Esophagus muscularis mucosa (tissue), 4 donors: Measurements from ENCODE around the gene NTN5. TPM values are rescaled to one million over a fixed set of nuclear protein-coding genes. Genes with fewer than 3 reads are reported as not detected.

Source experiments
- DNase-seq: peaks from one replicate; pipeline ENCODE4 v3.0.0-alpha.2; 2017; ENCODE audit errors: extremely low spot score
- H3K27ac ChIP-seq, 4 donors: fragments of 200-600 bp; sonication (generic); replicated peaks in 1 of 4; 1 replicate in 3 of 4; 2 replicates in 1 of 4; pipeline ENCODE4 v1.5.1; 2016 to 2019; ENCODE audit warnings: mild to moderate bottlenecking in 1 of 4
- H3K27me3 ChIP-seq, 4 donors: fragments of 200-600 bp; sonication (generic); one replicate each; pipeline versions ENCODE4 v1.5.1 to v1.6.0; 2016 to 2019
- H3K36me3 ChIP-seq, 4 donors: fragments of 200-600 bp; sonication (generic); one replicate each; pipeline ENCODE4 v1.5.1; 2016 to 2019
- H3K4me1 ChIP-seq, 4 donors: fragments of 200-600 bp; sonication (generic); one replicate each; pipeline ENCODE4 v1.5.1; 2016 to 2019
- H3K4me3 ChIP-seq, 4 donors: fragments of 200-600 bp; sonication (generic); 1 replicate in 2 of 4; 2 replicates in 2 of 4; pipeline ENCODE4 v1.5.1; 2016 to 2019; ENCODE audit warnings: mild to moderate bottlenecking in 4 of 4, moderate library complexity in 1 of 4
- H3K9me3 ChIP-seq, 4 donors: fragments of 200-600 bp; sonication (generic); 1 replicate in 3 of 4; 2 replicates in 1 of 4; pipeline ENCODE4 v1.5.1; 2016 to 2019
- EP300 ChIP-seq: sonication (generic); formaldehyde crosslinking; IDR thresholded peaks from one replicate; pipeline ENCODE4 v1.6.1; 2017; ENCODE audit warnings: antibody characterized with exemption
- POLR2A ChIP-seq: fragments of 450-650 bp; IDR thresholded peaks from one replicate; pipeline ENCODE4 v1.6.1; 2017; ENCODE audit warnings: antibody characterized with exemption, moderate library complexity, mild to moderate bottlenecking, low read depth
- POLR2AphosphoS5 ChIP-seq, 2 donors: sonication (generic); formaldehyde crosslinking; IDR thresholded peaks; one replicate each; pipeline ENCODE4 v1.6.1; 2017; ENCODE audit warnings: antibody characterized with exemption in 2 of 2
- WGBS: methylation state at CpG from one replicate; pipeline ENCODE4 v1.1.5; 2018; 5-methylcytosine and 5-hydroxymethylcytosine counted together
- intact Hi-C: fragments of 100-400 bp; cut with DNase I; formaldehyde crosslinking; loops from one replicate; pipeline ENCODE4 v1.15.1; 2023
- total RNA-seq, 4 donors: library from RNA; depleted of rRNA; stranded (reverse); fragments of >200 nt; gene quantifications; one replicate each; pipeline versions ENCODE4 v1.1.0 to v1.2.1, GENCODE V29; 2016
- TF ChIP-seq, protein P1 (sequence below), 3 experiments: fragments of 200-600 bp in 2 of 3; fragments of 450-650 bp in 1 of 3; sonication (generic) in 2 of 3; IDR thresholded peaks; one replicate each; pipeline ENCODE4 v1.5.1; 2017 to 2019; ENCODE audit warnings: antibody characterized with exemption in 3 of 3, mild to moderate bottlenecking in 2 of 3, moderate library complexity in 1 of 3

The NTN5 gene
- total RNA-seq, 4 donors from 2014 or later = under 0.01 to 0.34 (median 0.17) TPM; not detected in 1

DNA sequence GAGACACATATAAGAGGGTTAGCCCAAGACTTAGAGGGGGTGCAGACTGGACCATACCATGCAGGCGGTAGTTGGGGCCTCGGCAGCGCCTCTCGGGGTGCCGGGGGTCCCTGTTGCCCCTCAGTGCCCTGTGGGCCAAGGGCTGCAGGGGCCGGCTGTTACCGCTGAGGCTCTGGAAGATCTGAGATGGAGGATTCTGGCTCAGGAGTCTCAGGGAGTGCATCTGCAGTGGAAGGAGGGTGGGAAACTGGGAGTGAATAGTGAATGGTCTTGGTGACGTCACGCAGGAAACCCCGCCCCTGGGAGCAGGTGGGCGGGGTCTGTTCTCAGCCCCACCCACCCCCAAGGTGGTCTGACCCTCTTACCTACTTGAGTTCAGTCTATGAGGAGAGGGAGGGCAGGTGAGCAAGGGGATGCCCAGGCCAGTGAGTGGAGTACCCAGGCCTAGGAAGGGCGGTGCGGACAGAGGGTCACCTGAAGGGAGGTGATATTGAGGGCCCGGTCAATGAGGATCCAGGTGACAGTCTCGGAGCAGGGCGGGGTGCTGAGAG, 33.9 kb downstream of the NTN5 start:
- intact Hi-C loops = no loop called here
- no peaks in the 10 kb centered on the region for H3K9me3 ChIP-seq
- TF ChIP-seq, protein P1, sequence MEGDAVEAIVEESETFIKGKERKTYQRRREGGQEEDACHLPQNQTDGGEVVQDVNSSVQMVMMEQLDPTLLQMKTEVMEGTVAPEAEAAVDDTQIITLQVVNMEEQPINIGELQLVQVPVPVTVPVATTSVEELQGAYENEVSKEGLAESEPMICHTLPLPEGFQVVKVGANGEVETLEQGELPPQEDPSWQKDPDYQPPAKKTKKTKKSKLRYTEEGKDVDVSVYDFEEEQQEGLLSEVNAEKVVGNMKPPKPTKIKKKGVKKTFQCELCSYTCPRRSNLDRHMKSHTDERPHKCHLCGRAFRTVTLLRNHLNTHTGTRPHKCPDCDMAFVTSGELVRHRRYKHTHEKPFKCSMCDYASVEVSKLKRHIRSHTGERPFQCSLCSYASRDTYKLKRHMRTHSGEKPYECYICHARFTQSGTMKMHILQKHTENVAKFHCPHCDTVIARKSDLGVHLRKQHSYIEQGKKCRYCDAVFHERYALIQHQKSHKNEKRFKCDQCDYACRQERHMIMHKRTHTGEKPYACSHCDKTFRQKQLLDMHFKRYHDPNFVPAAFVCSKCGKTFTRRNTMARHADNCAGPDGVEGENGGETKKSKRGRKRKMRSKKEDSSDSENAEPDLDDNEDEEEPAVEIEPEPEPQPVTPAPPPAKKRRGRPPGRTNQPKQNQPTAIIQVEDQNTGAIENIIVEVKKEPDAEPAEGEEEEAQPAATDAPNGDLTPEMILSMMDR (IDR thresholded peaks at IDR 0.05) = no peak
- TF ChIP-seq EP300 (no peak), POLR2AphosphoS5 (IDR thresholded peaks at IDR 0.05) (no peak), POLR2A (no peak)
- no peak for DNase-seq
- peak overlapping the region; percentile 95 to 100 (median 96) for H3K27ac ChIP-seq
- H3K4me1 ChIP-seq = peaks cover 31 to 54% (median 43%) of the 10 kb centered on the region in 4 donors
- no peaks in the 10 kb centered on the region for H3K36me3 ChIP-seq
- H3K4me3 ChIP-seq = peak overlapping the region; percentile 63 to 81 (median 78)
- 71% methylated on average over 16 of the region's 16 CpGs for WGBS
- no peaks in the 10 kb centered on the region for H3K27me3 ChIP-seq

- H3K36me3 ChIP-seq = no peaks in the 10 kb centered on the region
- TF ChIP-seq POLR2A (peak; percentile 7), EP300 (peak; percentile 1), POLR2AphosphoS5 (IDR thresholded peaks at IDR 0.05) (peak; percentile 44 to 76)
- TF ChIP-seq, protein P1 (IDR thresholded peaks at IDR 0.05) = no peak
- H3K4me3 ChIP-seq = peak overlapping the region; percentile 63 to 81 (median 78)
- intact Hi-C loops = no loop called here
- WGBS = 8% methylated on average over 29 of the region's 29 CpGs
- H3K27me3 ChIP-seq = no peaks in the 10 kb centered on the region
- peaks cover 38 to 61% (median 51%) of the 10 kb centered on the region in 4 donors for H3K4me1 ChIP-seq
- DNase-seq = peak; percentile 98
- no peaks in the 10 kb centered on the region for H3K9me3 ChIP-seq
- H3K27ac ChIP-seq = peak overlapping the region; percentile 95 to 100 (median 96)
Observed at GRCh38 chr19:48637948-48638830, 34.6 kb downstream of the NTN5 start.

- Histone ChIP-seq H3K27ac (peak overlapping the region; percentile 95 to 100 (median 96)), H3K9me3 (no peaks in the 10 kb centered on the region), H3K36me3 (peaks cover 0 to 5% (median 0%) of the 10 kb centered on the region in 4 donors), H3K27me3 (no peaks in the 10 kb centered on the region), H3K4me3 (peak overlapping the region; percentile 63 to 81 (median 78)), H3K4me1 (peaks cover 45 to 68% (median 57%) of the 10 kb centered on the region in 4 donors)
- DNase-seq = peak; percentile 100
- intact Hi-C loops = no loop called here
- TF ChIP-seq, protein P1 (IDR thresholded peaks at IDR 0.05) = peak in 1 of 3 experiments; percentile 6
- peak; percentile 74 to 95 for TF ChIP-seq POLR2AphosphoS5 (IDR thresholded peaks at IDR 0.05)
- no peak for TF ChIP-seq POLR2A
- no peak for TF ChIP-seq EP300
- under 1% methylated on average over 37 of the region's 38 CpGs for WGBS
Observed at GRCh38 chr19:48637449-48637947, 35.3 kb downstream of the NTN5 start.

- DNase-seq = no peak
- intact Hi-C loops = no loop called here
Observed at GRCh38 chr19:48636859-48637448, 35.9 kb downstream of the NTN5 start, which contains the start of gene DBP. Gene DBP, minus strand, starts transcription at chr19:48637379. Its CDS starts 385 bp downstream, at chr19:48636994.

More at GRCh38 chr19:48636859-48637448, 35.9 kb downstream of the NTN5 start, which contains the start of gene DBP:
- Histone ChIP-seq H3K36me3 (peaks cover 0 to 10% (median 0%) of the 10 kb centered on the region in 4 donors), H3K27me3 (no peaks in the 10 kb centered on the region), H3K27ac (peak within 1 kb of the TSS; percentile 95 to 100 (median 96)), H3K4me1 (peaks cover 48 to 71% (median 63%) of the 10 kb centered on the region in 4 donors), H3K9me3 (no peaks in the 10 kb centered on the region), H3K4me3 (peak within 1 kb of the TSS; percentile 63 to 81 (median 78))
- no peak for TF ChIP-seq POLR2A
- TF ChIP-seq, protein P1 (IDR thresholded peaks at IDR 0.05) = peak in 1 of 3 experiments; percentile 13
- 2% methylated on average over 7 of the region's 40 CpGs for WGBS
